Measurements from ENCODE around the gene NNT.

Gene NNT

DNA sequence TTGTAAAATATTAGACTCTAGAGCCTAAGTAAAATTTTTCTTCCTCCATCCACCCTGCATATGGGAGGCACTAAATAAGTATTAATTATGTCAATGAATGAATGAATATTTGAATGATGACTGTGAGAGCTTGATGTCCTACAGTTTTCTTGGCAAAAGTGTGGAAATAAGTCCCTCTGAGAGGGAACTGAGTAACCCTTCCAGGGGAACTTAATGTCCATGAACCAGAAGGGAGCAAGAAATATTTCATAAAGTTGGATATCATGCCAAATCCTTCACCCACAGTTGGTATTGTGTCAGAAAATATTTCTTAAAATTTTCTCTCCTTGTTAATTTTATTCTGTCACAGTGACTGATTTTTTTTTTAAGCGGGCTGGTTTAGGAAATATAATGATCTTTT lies 36.6 kb downstream of the NNT start:
- Histone ChIP-seq H3K4me1 (ENCODE audit: insufficient read depth, insufficient read length) (no peaks in the 10 kb centered on the region), H3K9ac (ENCODE audit: insufficient read length, low read depth) (no peak overlapping the region), H3K9me3 (ENCODE audit: insufficient read depth, low read length) (no peaks in the 10 kb centered on the region), H3K4me3 (ENCODE audit: insufficient read length, low read depth) (no peak overlapping the region), H3K27me3 (ENCODE audit: insufficient read depth, insufficient read length) (no peaks in the 10 kb centered on the region), H3K36me3 (ENCODE audit: insufficient read depth, insufficient read length, low read length) (no peaks in the 10 kb centered on the region)
- TF ChIP-seq ZNF274 (IDR thresholded peaks at IDR 0.05; ENCODE audit: low read depth, low read length) (no peak), YY1 (IDR thresholded peaks at IDR 0.05; ENCODE audit: insufficient read depth, insufficient read length) (no peak), SUZ12 (IDR thresholded peaks at IDR 0.05; ENCODE audit: extremely low read depth, insufficient read depth, insufficient read length) (no peak)
- DNase-seq (ENCODE audit: low read depth, low spot score), result no peak

DNA sequence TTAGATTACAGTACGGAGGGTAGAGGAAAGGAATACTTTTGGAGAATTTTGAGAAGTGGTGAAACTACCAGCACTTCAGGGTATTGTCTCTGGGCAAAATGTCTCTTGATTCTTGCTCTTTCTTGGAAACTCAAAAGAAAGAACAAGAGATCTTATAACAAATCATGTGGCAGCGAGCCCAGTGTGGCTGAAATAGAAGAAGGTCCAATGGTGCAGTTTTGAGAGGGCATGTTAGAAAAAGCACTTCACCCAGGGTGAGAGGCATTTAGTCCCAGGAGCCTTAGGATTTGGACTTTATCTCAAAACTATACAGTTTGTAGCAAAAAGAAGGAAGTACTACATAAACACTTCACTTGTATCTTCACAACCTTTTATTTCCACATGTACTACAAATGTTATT lies 39.4 kb downstream of the NNT start:
- Histone ChIP-seq H3K27me3 (ENCODE audit: insufficient read depth, insufficient read length) (no peaks in the 10 kb centered on the region), H3K4me1 (ENCODE audit: insufficient read depth, insufficient read length) (no peaks in the 10 kb centered on the region), H3K9me3 (ENCODE audit: insufficient read depth, low read length) (no peaks in the 10 kb centered on the region), H3K4me3 (ENCODE audit: insufficient read length, low read depth) (no peak overlapping the region), H3K36me3 (ENCODE audit: insufficient read depth, insufficient read length, low read length) (peaks cover 4% of the 10 kb centered on the region), H3K9ac (ENCODE audit: insufficient read length, low read depth) (no peak overlapping the region)
- TF ChIP-seq YY1 (IDR thresholded peaks at IDR 0.05; ENCODE audit: insufficient read depth, insufficient read length) (no peak), ZNF274 (IDR thresholded peaks at IDR 0.05; ENCODE audit: low read depth, low read length) (no peak), SUZ12 (IDR thresholded peaks at IDR 0.05; ENCODE audit: extremely low read depth, insufficient read depth, insufficient read length) (no peak)
- DNase-seq (ENCODE audit: low read depth, low spot score), result no peak

DNA sequence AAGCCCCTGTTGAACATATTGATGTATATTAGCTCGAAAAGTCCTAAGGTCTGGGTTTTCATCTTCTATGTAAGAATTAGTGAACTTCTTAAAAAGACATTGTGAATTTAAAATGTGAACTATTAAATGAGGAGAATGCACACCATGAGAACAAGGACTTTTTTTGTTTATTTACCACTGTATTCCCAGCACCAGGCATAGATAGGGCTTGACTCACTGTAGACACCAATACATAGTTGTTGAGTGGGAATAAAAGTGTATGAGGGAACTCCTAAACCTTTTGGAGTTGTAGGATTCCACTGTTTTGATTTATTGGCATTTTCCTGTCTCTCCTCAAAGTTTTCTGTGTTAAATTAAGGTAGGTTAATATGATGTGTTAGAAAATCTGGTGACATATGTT lies 40.3 kb downstream of the NNT start:
- Histone ChIP-seq H3K27me3 (ENCODE audit: insufficient read depth, insufficient read length) (no peaks in the 10 kb centered on the region), H3K4me3 (ENCODE audit: insufficient read length, low read depth) (no peak overlapping the region), H3K36me3 (ENCODE audit: insufficient read depth, insufficient read length, low read length) (peaks cover 8% of the 10 kb centered on the region), H3K9me3 (ENCODE audit: insufficient read depth, low read length) (no peaks in the 10 kb centered on the region), H3K9ac (ENCODE audit: insufficient read length, low read depth) (no peak overlapping the region), H3K4me1 (ENCODE audit: insufficient read depth, insufficient read length) (no peaks in the 10 kb centered on the region)
- no peak for TF ChIP-seq ZNF274 (IDR thresholded peaks at IDR 0.05; ENCODE audit: low read depth, low read length)
- TF ChIP-seq SUZ12 (IDR thresholded peaks at IDR 0.05; ENCODE audit: extremely low read depth, insufficient read depth, insufficient read length), result no peak
- TF ChIP-seq YY1 (IDR thresholded peaks at IDR 0.05; ENCODE audit: insufficient read depth, insufficient read length), result no peak
- DNase-seq (ENCODE audit: low read depth, low spot score), result no peak

DNA sequence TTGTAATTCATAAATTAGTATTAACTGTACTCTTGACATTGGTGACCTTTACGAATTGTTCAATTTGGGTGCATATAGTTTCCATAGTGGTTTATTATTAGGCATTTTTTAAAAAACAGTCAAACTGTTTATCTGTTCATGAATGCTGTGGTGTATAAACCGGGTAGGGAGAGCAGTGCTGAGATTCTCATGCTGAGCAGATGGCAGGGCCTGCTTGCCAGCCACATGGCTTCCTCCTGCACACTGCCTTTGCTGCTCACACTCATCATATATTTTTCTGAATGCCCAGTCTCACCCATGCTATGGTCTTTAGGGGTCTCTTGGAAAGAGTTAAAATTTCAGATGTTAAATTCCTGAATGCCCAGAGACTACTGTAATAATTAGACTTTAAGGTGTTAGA lies 40.8 kb downstream of the NNT start:
- Histone ChIP-seq H3K36me3 (ENCODE audit: insufficient read depth, insufficient read length, low read length) (peaks cover 8% of the 10 kb centered on the region), H3K27me3 (ENCODE audit: insufficient read depth, insufficient read length) (no peaks in the 10 kb centered on the region), H3K9ac (ENCODE audit: insufficient read length, low read depth) (no peak overlapping the region), H3K9me3 (ENCODE audit: insufficient read depth, low read length) (no peaks in the 10 kb centered on the region), H3K4me1 (ENCODE audit: insufficient read depth, insufficient read length) (no peaks in the 10 kb centered on the region), H3K4me3 (ENCODE audit: insufficient read length, low read depth) (no peak overlapping the region)
- TF ChIP-seq YY1 (IDR thresholded peaks at IDR 0.05; ENCODE audit: insufficient read depth, insufficient read length) (no peak), ZNF274 (IDR thresholded peaks at IDR 0.05; ENCODE audit: low read depth, low read length) (no peak), SUZ12 (IDR thresholded peaks at IDR 0.05; ENCODE audit: extremely low read depth, insufficient read depth, insufficient read length) (no peak)
- no peak for DNase-seq (ENCODE audit: low read depth, low spot score)

DNA sequence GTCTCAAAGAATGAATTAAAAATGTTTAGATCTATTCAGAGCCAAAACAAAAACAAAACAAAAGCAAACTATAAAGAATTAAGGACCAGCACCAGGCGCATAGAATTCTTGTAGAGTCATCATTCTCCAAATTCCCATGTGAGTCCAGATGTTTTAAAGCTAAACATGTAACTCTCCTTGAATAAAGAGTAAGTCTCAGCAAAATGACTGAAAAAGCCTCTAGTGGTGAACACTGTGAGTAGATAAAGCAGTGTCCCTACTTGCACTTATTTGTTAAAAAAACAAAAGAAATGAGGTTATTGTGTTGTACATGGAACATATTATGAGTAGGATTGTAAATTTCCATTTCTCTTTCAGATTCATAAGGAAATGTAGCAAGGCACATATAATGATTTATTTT lies 44.0 kb downstream of the NNT start:
- peaks cover 29% of the 10 kb centered on the region for H3K36me3 ChIP-seq (ENCODE audit: insufficient read depth, insufficient read length, low read length)
- TF ChIP-seq ZNF274 (IDR thresholded peaks at IDR 0.05; ENCODE audit: low read depth, low read length), result no peak
- no peak for TF ChIP-seq YY1 (IDR thresholded peaks at IDR 0.05; ENCODE audit: insufficient read depth, insufficient read length)
- TF ChIP-seq SUZ12 (IDR thresholded peaks at IDR 0.05; ENCODE audit: extremely low read depth, insufficient read depth, insufficient read length), result no peak
- no peak for DNase-seq (ENCODE audit: low read depth, low spot score)
- H3K27me3 ChIP-seq (ENCODE audit: insufficient read depth, insufficient read length), result no peaks in the 10 kb centered on the region
- no peaks in the 10 kb centered on the region for H3K4me1 ChIP-seq (ENCODE audit: insufficient read depth, insufficient read length)
- H3K9ac ChIP-seq (ENCODE audit: insufficient read length, low read depth), result no peak overlapping the region
- H3K9me3 ChIP-seq (ENCODE audit: insufficient read depth, low read length), result no peaks in the 10 kb centered on the region
- H3K4me3 ChIP-seq (ENCODE audit: insufficient read length, low read depth), result no peak overlapping the region

DNA sequence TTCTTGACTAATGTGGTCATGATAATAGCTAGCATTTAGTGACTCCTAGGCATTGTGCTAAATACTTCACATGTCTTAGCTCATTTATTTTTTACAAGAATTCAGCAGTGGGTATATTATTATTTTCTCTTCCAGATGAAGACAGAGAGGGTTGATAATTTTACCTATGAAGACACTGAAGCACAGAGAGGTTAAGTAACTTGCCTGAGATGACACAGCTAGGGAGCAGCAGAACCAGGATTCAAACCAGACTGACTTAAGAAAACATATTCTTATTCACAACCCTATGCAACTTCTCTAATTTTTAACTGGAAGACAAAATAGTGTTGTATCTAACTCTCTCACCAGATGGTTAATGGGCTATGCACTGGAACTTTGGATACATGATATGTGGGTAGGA lies 44.8 kb downstream of the NNT start:
- TF ChIP-seq SUZ12 (IDR thresholded peaks at IDR 0.05; ENCODE audit: extremely low read depth, insufficient read depth, insufficient read length), result no peak
- TF ChIP-seq YY1 (IDR thresholded peaks at IDR 0.05; ENCODE audit: insufficient read depth, insufficient read length), result no peak
- no peak for TF ChIP-seq ZNF274 (IDR thresholded peaks at IDR 0.05; ENCODE audit: low read depth, low read length)
- Histone ChIP-seq H3K4me1 (ENCODE audit: insufficient read depth, insufficient read length) (no peaks in the 10 kb centered on the region), H3K27me3 (ENCODE audit: insufficient read depth, insufficient read length) (no peaks in the 10 kb centered on the region), H3K4me3 (ENCODE audit: insufficient read length, low read depth) (no peak overlapping the region), H3K36me3 (ENCODE audit: insufficient read depth, insufficient read length, low read length) (peaks cover 32% of the 10 kb centered on the region), H3K9me3 (ENCODE audit: insufficient read depth, low read length) (no peaks in the 10 kb centered on the region), H3K9ac (ENCODE audit: insufficient read length, low read depth) (no peak overlapping the region)
- DNase-seq (ENCODE audit: low read depth, low spot score), result no peak

DNA sequence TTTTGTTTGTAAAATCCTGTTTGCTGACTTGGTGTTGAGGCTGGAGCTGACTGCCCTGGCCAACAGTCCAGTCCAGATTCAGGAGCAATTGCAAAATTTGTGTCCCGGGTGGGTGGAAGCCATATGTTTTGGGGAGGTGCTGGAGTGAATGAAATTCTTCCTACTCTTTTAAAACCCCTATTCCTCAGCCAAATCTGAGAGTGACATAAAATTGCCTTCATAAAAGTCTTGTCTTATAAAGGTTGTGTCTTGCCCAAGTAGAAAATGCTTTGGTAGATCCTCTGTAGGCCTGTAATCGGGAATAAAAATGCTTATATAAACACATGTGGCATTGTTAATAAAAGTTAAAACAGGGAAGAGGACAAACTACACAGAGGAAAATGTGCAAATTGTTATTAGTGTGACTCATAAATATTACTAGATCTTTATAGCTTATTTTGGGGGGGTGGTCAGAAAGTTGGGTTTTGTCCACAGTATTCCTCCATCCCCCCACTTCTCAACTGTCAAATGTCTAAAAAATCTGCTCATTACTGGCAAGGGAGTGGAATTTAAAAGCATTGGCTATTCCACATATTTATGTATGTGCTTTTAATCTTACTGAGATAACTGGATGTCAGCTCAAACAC lies 45.6 kb downstream of the NNT start:
- no peaks in the 10 kb centered on the region for H3K27me3 ChIP-seq (ENCODE audit: insufficient read depth, insufficient read length)

More for the DNA sequence above, 45.6 kb downstream of the NNT start:
- Histone ChIP-seq H3K4me1 (ENCODE audit: insufficient read depth, insufficient read length) (no peaks in the 10 kb centered on the region), H3K4me3 (ENCODE audit: insufficient read length, low read depth) (no peak overlapping the region), H3K36me3 (ENCODE audit: insufficient read depth, insufficient read length, low read length) (peaks cover 37% of the 10 kb centered on the region), H3K9ac (ENCODE audit: insufficient read length, low read depth) (no peak overlapping the region), H3K9me3 (ENCODE audit: insufficient read depth, low read length) (no peaks in the 10 kb centered on the region)
- DNase-seq (ENCODE audit: low read depth, low spot score), result no peak
- TF ChIP-seq ZNF274 (IDR thresholded peaks at IDR 0.05; ENCODE audit: low read depth, low read length), result no peak
- TF ChIP-seq YY1 (IDR thresholded peaks at IDR 0.05; ENCODE audit: insufficient read depth, insufficient read length), result no peak
- TF ChIP-seq SUZ12 (IDR thresholded peaks at IDR 0.05; ENCODE audit: extremely low read depth, insufficient read depth, insufficient read length), result no peak

All from NT2/D1 (cell line).